Spleen (tissue), 7 donors: ENCODE data around the gene OPTN.

Experiments used
- CTCF ChIP-seq, 11 experiments: fragments of 200-600 bp in 7 of 11; fragments of 450-650 bp in 4 of 11; sonication (generic) in 4 of 11; IDR thresholded peaks in 8 of 11; conservative IDR thresholded peaks in 3 of 11; 1 replicate in 7 of 11; 2 replicates in 4 of 11; pipeline versions ENCODE4 v1.4.0 to v1.8.0; 2016 to 2021; ENCODE audit warnings: antibody characterized with exemption in 11 of 11, inconsistent platforms in 4 of 11, mild to moderate bottlenecking in 1 of 11
- POLR2A ChIP-seq, 3 donors: fragments of 450-650 bp; IDR thresholded peaks; one replicate each; pipeline ENCODE4 v1.5.1; 2017; ENCODE audit warnings: antibody characterized with exemption in 3 of 3, mild to moderate bottlenecking in 1 of 3
- POLR2AphosphoS5 ChIP-seq, 3 donors: sonication (generic); formaldehyde crosslinking; IDR thresholded peaks; one replicate each; pipeline ENCODE4 v1.5.1; 2017; ENCODE audit warnings: antibody characterized with exemption in 3 of 3
- donor health status: DM: no; HTN: no; CAD: no; lungs with moderate emphysema.
- donor health status: DM: no; HTN: no; CAD: no.
- donor health status: DM: no; HTN: no; CAD: no.

- TF ChIP-seq CTCF (IDR thresholded peaks at IDR 0.05 in 8 of 11, conservative IDR thresholded peaks at IDR 0.05 in 3 of 11) (no peak), POLR2A (IDR thresholded peaks at IDR 0.05) (no peak), POLR2AphosphoS5 (IDR thresholded peaks at IDR 0.05) (no peak)
These were observed 87.2 kb downstream of the OPTN start for GRCh38 chr10:13187135-13187534.
